Activated B cell treated with CpG ODN at 0.5 μM for 24 hours (primary cell): ENCODE measurements around the gene MRPL9. TPM values are rescaled to one million over a fixed set of nuclear protein-coding genes. Genes with fewer than 3 reads are reported as not detected.

ENCODE experiments used
- ATAC-seq: fragments of 200-7000 bp; cut with Tn5 transposase; one replicate; pipeline ENCODE4 v1.10.0; 2021; ENCODE audit warnings: low read depth, mild to moderate bottlenecking, moderate library complexity
- CTCF ChIA-PET: fragments of 350-600 bp; sonication (Branson Sonifier 250); formaldehyde crosslinking; loops from one replicate; lab custom pipeline; 2021; ENCODE audit warnings: antibody characterized with exemption; lab: Charles Lee
- POLR2A ChIA-PET: fragments of 350-600 bp; sonication (Branson Sonifier 250); formaldehyde crosslinking; loops from one replicate; lab custom pipeline; 2021; ENCODE audit warnings: antibody characterized with exemption; lab: Charles Lee
- DNase-seq: peaks from one replicate; pipeline ENCODE4 v3.0.0; 2022
- H3K27ac Mint-ChIP-seq: one replicate; pipeline ENCODE4 v1.8.0; 2020; ENCODE audit warnings: mixed read lengths
- H3K27me3 Mint-ChIP-seq: one replicate; pipeline ENCODE4 v1.8.0; 2021; ENCODE audit warnings: mixed read lengths
- H3K36me3 Mint-ChIP-seq: one replicate; pipeline ENCODE4 v1.8.0; 2021; ENCODE audit warnings: low read depth, mixed read lengths
- H3K4me1 Mint-ChIP-seq: one replicate; pipeline ENCODE4 v1.8.0; 2021; ENCODE audit warnings: mixed read lengths
- H3K4me3 Mint-ChIP-seq: one replicate; pipeline ENCODE4 v1.8.0; 2020; ENCODE audit warnings: mild to moderate bottlenecking, mixed read lengths
- H3K9me3 Mint-ChIP-seq: one replicate; pipeline ENCODE4 v1.8.0; 2020; ENCODE audit warnings: mixed read lengths
- CTCF ChIP-seq: fragments of 200-600 bp; IDR thresholded peaks from one replicate; pipeline ENCODE4 v1.8.0; 2022; ENCODE audit warnings: antibody characterized with exemption, mild to moderate bottlenecking
- intact Hi-C: fragments of 100-400 bp; cut with micrococcal nuclease; formaldehyde crosslinking; loops from one replicate; pipeline ENCODE4 v1.15.1; 2024
- total RNA-seq: library from RNA; stranded (reverse); gene quantifications from 2 replicates; pipeline ENCODE4 v1.2.3, GENCODE V29; 2022

The MRPL9 gene
- total RNA-seq, 1 donor from 2014 or later = 96.2 TPM

- H3K36me3 Mint-ChIP-seq = no peaks in the 10 kb centered on the region
- POLR2A ChIA-PET = no interaction called here
- no peak overlapping the region for H3K4me3 Mint-ChIP-seq
- H3K9me3 Mint-ChIP-seq = no peaks in the 10 kb centered on the region
- no peak for TF ChIP-seq CTCF
- H3K4me1 Mint-ChIP-seq = peaks cover 6% of the 10 kb centered on the region
- DNase-seq (no peak), ATAC-seq (no peak)
- H3K27me3 Mint-ChIP-seq = peaks cover 7% of the 10 kb centered on the region
- intact Hi-C loops = no loop called here
- H3K27ac Mint-ChIP-seq = no peak overlapping the region
- CTCF ChIA-PET = no interaction called here
Observed at GRCh38 chr1:151799179-151800022, 36.1 kb upstream of the MRPL9 start.

GRCh38 chr1:151798571-151798970 is 35.3 kb upstream of the MRPL9 start:
- ChIA-PET POLR2A (no interaction called here), CTCF (no interaction called here)
- no peak for TF ChIP-seq CTCF
- Mint-ChIP-seq H3K4me3 (no peak overlapping the region), H3K9me3 (no peaks in the 10 kb centered on the region), H3K4me1 (no peaks in the 10 kb centered on the region), H3K36me3 (no peaks in the 10 kb centered on the region), H3K27me3 (peaks cover 7% of the 10 kb centered on the region), H3K27ac (no peak overlapping the region)
- ATAC-seq = no peak
- DNase-seq = no peak
- intact Hi-C loops = no loop called here

GRCh38 chr1:151790940-151791651 is 27.8 kb upstream of the MRPL9 start:
- POLR2A ChIA-PET = interaction anchor here (0.6 to 2.4 kb wide), 6 partner anchors 28 to 851 kb away, joined by 3 to 33 read pairs (median 4); partner anchors contain the start of genes MRPL9, PSMD4 and SNX27
- peak overlapping the region; percentile 99 for H3K4me3 Mint-ChIP-seq
- H3K27ac Mint-ChIP-seq = peak overlapping the region; percentile 91
- ATAC-seq (no peak), DNase-seq (no peak)
- H3K36me3 Mint-ChIP-seq = peaks cover 9% of the 10 kb centered on the region
- CTCF ChIA-PET = no interaction called here
- no peak for TF ChIP-seq CTCF
- peaks cover 21% of the 10 kb centered on the region for H3K4me1 Mint-ChIP-seq
- no peaks in the 10 kb centered on the region for H3K9me3 Mint-ChIP-seq
- intact Hi-C loops = loop anchor here (1.0 to 5.0 kb wide), 6 partner anchors 28 to 464 kb away; partner anchors contain the start of genes C2CD4D, MRPL9, PI4KB and POGZ
- peaks cover 3% of the 10 kb centered on the region for H3K27me3 Mint-ChIP-seq

GRCh38 chr1:151790071-151790939 is 27.0 kb upstream of the MRPL9 start, which contains the start of gene TDRKH:
TSS of gene TDRKH (minus strand) at chr1:151790500. CDS start at chr1:151783022, 7,478 bp downstream.
- Mint-ChIP-seq H3K4me1 (peaks cover 21% of the 10 kb centered on the region), H3K27me3 (peaks cover 3% of the 10 kb centered on the region), H3K4me3 (peak within 1 kb of the TSS; percentile 99), H3K9me3 (no peaks in the 10 kb centered on the region), H3K36me3 (peaks cover 9% of the 10 kb centered on the region), H3K27ac (peak within 1 kb of the TSS; percentile 91)
- DNase-seq = peak; percentile 91
- ChIA-PET POLR2A (interaction anchor here (0.6 to 2.4 kb wide), 6 partner anchors 9 to 850 kb away, joined by 3 to 33 read pairs (median 4); partner anchors contain the start of genes MRPL9, PSMD4 and SNX27), CTCF (interaction anchor here (1.0 to 1.5 kb wide), 2 partner anchors 13 to 196 kb away, joined by 3 read pairs; no protein-coding TSS in a partner anchor)
- ATAC-seq = peak; percentile 93
- TF ChIP-seq CTCF = no peak
- intact Hi-C loops = loop anchor here (1.0 to 5.0 kb wide), 6 partner anchors 27 to 463 kb away; partner anchors contain the start of genes C2CD4D, MRPL9, PI4KB and POGZ
